ENCODE measurements around the gene CRYL1.

- no peak for TF ChIP-seq CTCF (IDR thresholded peaks at IDR 0.05; ENCODE audit: insufficient read depth, low read length, poor library complexity, severe bottlenecking)
- no peak for TF ChIP-seq EZH2phosphoT487 (conservative IDR thresholded peaks at IDR 0.05; ENCODE audit: low read length)
Measured at GRCh38 chr13:20398459-20398858, 127.2 kb downstream of the CRYL1 start.

Measured in SU-DHL-6 (cell line).